SK-N-SH (cell line): Measurements from ENCODE around the gene ACYP2. TPM values are rescaled to one million over a fixed set of nuclear protein-coding genes. Genes with fewer than 3 reads are reported as not detected.

Experiments used
- CTCF ChIA-PET: fragments of 300-600, 350-600 bp; formaldehyde crosslinking; extraction: SDS; loops from one replicate; lab custom pipeline; 2021; lab: Yijun Ruan, JAX
- POLR2A ChIA-PET: fragments of 350-600 bp; sonication (Branson Sonifier 250); formaldehyde crosslinking; extraction: SDS; loops from one replicate; lab custom pipeline; 2020; ENCODE audit warnings: antibody characterized with exemption, inconsistent platforms; lab: Yijun Ruan, JAX
- DNase-seq: peaks from one replicate; pipeline ENCODE4 v3.0.0; 2012
- H2AFZ ChIP-seq: fragments of 200-600 bp; sonication (generic); 2 replicates; pipeline ENCODE4 v1.8.1; 2016; ENCODE audit warnings: antibody characterized with exemption, mild to moderate bottlenecking, low read depth
- H3F3A ChIP-seq: fragments of 200-600 bp; sonication (generic); replicated peaks from 2 replicates; pipeline ENCODE3; 2016; ENCODE audit warnings: antibody characterized with exemption, mild to moderate bottlenecking; ENCODE audit not compliant: insufficient read depth
- H3K27ac ChIP-seq, 2 experiments: fragments of 200-500 bp in 1 of 2; fragments of 200-600 bp in 1 of 2; sonication (Bioruptor generic) in 1 of 2; sonication (generic), shearing (Covaris generic) in 1 of 2; 2 replicates each; pipeline versions ENCODE4 v1.5.1 to v1.6.1; 2014 to 2016; ENCODE audit warnings: low read depth in 2 of 2, inconsistent platforms in 1 of 2, low read length in 1 of 2, mild to moderate bottlenecking in 1 of 2, mixed read lengths in 1 of 2
- H3K27me3 ChIP-seq: fragments of 200-600 bp; sonication (generic), shearing (Covaris generic); 2 replicates; pipeline ENCODE4 v1.6.1; 2016; ENCODE audit warnings: mixed run types; ENCODE audit not compliant: insufficient read depth
- H3K36me3 ChIP-seq, 2 experiments: fragments of 200-500 bp in 1 of 2; fragments of 200-600 bp in 1 of 2; sonication (Bioruptor generic) in 1 of 2; sonication (generic) in 1 of 2; replicated peaks in 1 of 2; 2 replicates each; pipeline versions ENCODE3 to v1.5.1; 2014 to 2016; ENCODE audit warnings: low read length in 1 of 2, mild to moderate bottlenecking in 1 of 2; ENCODE audit not compliant: insufficient read depth in 2 of 2, control insufficient read depth in 1 of 2
- H3K4me1 ChIP-seq, 2 experiments: fragments of 200-500 bp in 1 of 2; fragments of 200-600 bp in 1 of 2; sonication (Bioruptor generic) in 1 of 2; sonication (generic), shearing (Covaris generic) in 1 of 2; 2 replicates each; pipeline versions ENCODE4 v1.5.1 to v1.6.1; 2014 to 2016; ENCODE audit warnings: low read depth in 1 of 2, low read length in 1 of 2, mixed run types in 1 of 2; ENCODE audit not compliant: insufficient read depth in 2 of 2, control insufficient read depth in 1 of 2
- H3K4me2 ChIP-seq: fragments of 200-600 bp; sonication (generic), shearing (Covaris generic); 2 replicates; pipeline ENCODE4 v1.6.1; 2017; ENCODE audit warnings: mixed run types
- H3K4me3 ChIP-seq, 2 experiments: fragments of 200-500 bp in 1 of 2; fragments of 200-600 bp in 1 of 2; sonication (Bioruptor generic) in 1 of 2; sonication (generic), shearing (Covaris generic) in 1 of 2; 2 replicates each; pipeline versions ENCODE4 v1.5.1 to v1.8.1; 2014 to 2016; ENCODE audit warnings: low read depth in 2 of 2, inconsistent platforms in 1 of 2, low read length in 1 of 2, mild to moderate bottlenecking in 1 of 2, mixed read lengths in 1 of 2, moderate library complexity in 1 of 2
- H3K79me2 ChIP-seq: fragments of 200-600 bp; sonication (generic); 2 replicates; pipeline ENCODE4 v1.8.1; 2017; ENCODE audit warnings: mild to moderate bottlenecking; ENCODE audit not compliant: insufficient read depth
- H3K9ac ChIP-seq: fragments of 200-600 bp; sonication (generic); 2 replicates; pipeline ENCODE4 v1.6.1; 2017; ENCODE audit warnings: mixed run types
- H3K9me2 ChIP-seq: fragments of 200-600 bp; sonication (generic); 2 replicates; pipeline ENCODE4 v1.6.1; 2017; ENCODE audit warnings: mixed run types
- H3K9me3 ChIP-seq: fragments of 200-600 bp; sonication (generic); 2 replicates; pipeline ENCODE4 v1.6.1; 2017; ENCODE audit warnings: mixed run types, mild to moderate bottlenecking, moderate library complexity
- H4K20me1 ChIP-seq: fragments of 200-600 bp; sonication (generic); 2 replicates; pipeline ENCODE4 v1.6.1; 2017; ENCODE audit warnings: mild to moderate bottlenecking, mixed run types; ENCODE audit not compliant: insufficient read depth
- CTCF ChIP-seq: fragments of 200-600 bp; sonication (generic); IDR thresholded peaks from 2 replicates; pipeline ENCODE4 v1.6.1; 2017; ENCODE audit warnings: antibody characterized with exemption, mild to moderate bottlenecking, moderate library complexity
- EP300 ChIP-seq, 2 experiments: IDR thresholded peaks; 2 replicates each; pipeline versions ENCODE4 v1.4.0 to v1.6.1; 2012; ENCODE audit warnings: borderline replicate concordance in 1 of 2, low read depth in 1 of 2, low read length in 1 of 2
- EZH2phosphoT487 ChIP-seq: fragments of 200-600 bp; sonication (generic); IDR thresholded peaks from 2 replicates; pipeline ENCODE4 v1.6.1; 2017; ENCODE audit warnings: low read depth, mixed run types, mild to moderate bottlenecking, antibody characterized with exemption, moderate library complexity, borderline replicate concordance
- FOXJ3 ChIP-seq: sonication (generic); formaldehyde crosslinking; IDR thresholded peaks from 2 replicates; pipeline ENCODE4 v1.5.1; 2020; ENCODE audit warnings: mild to moderate bottlenecking, missing genetic modification reagents
- GATA2 ChIP-seq: sonication (generic); formaldehyde crosslinking; IDR thresholded peaks from 2 replicates; pipeline ENCODE4 v1.5.0; 2020; ENCODE audit warnings: mild to moderate bottlenecking, missing genetic modification reagents
- JUND ChIP-seq: IDR thresholded peaks from 2 replicates; pipeline ENCODE4 v1.4.0; 2012
- MEF2A ChIP-seq: IDR thresholded peaks from 2 replicates; pipeline ENCODE4 v1.4.0; 2012; ENCODE audit warnings: low read depth, borderline replicate concordance
- PBX3 ChIP-seq: IDR thresholded peaks from 2 replicates; pipeline ENCODE4; 2012
- RAD21 ChIP-seq: IDR thresholded peaks from 2 replicates; pipeline ENCODE4 v1.6.1; 2012; ENCODE audit warnings: mild to moderate bottlenecking, low read length
- RFX5 ChIP-seq: IDR thresholded peaks from 2 replicates; pipeline ENCODE4 v1.6.1; 2012; ENCODE audit warnings: mild to moderate bottlenecking, improper control_type of control experiment, low read length
- SIN3A ChIP-seq: IDR thresholded peaks from 2 replicates; pipeline ENCODE4 v1.6.1; 2012; ENCODE audit warnings: low read depth, mild to moderate bottlenecking, low read length, moderate library complexity, borderline replicate concordance
- SMC3 ChIP-seq: IDR thresholded peaks from 2 replicates; pipeline ENCODE4 v1.6.1; 2012; ENCODE audit warnings: low read depth, low read length, improper control_type of control experiment
- YY1 ChIP-seq: IDR thresholded peaks from 2 replicates; pipeline ENCODE4 v1.4.0; 2012; ENCODE audit warnings: low read depth, mild to moderate bottlenecking
- ZBTB33 ChIP-seq: IDR thresholded peaks from 2 replicates; pipeline ENCODE4 v1.4.0; 2012; ENCODE audit warnings: low read depth, borderline replicate concordance
- WGBS: methylation state at CpG from one replicate; pipeline ENCODE4 v1.1.6; 2017; ENCODE audit warnings: low lambda C conversion rate; 5-methylcytosine and 5-hydroxymethylcytosine counted together
- polyA plus RNA-seq, 3 experiments: library from polyadenylated mRNA; depleted of rRNA; stranded (reverse); fragments of >200 nt; gene quantifications; 2 replicates each; pipeline ENCODE4 v1.2.3, GENCODE V29; 2012
- TF ChIP-seq, protein P1 (sequence below): fragments of 150-350 bp; IDR thresholded peaks from 2 replicates; pipeline ENCODE4 v1.6.1; 2016; ENCODE audit warnings: mild to moderate bottlenecking, low read depth, low read length
- TF ChIP-seq, protein P2 (sequence below): fragments of 150-350 bp; IDR thresholded peaks from 2 replicates; pipeline ENCODE4 v1.6.1; 2017; ENCODE audit warnings: antibody characterized with exemption, low read length, low read depth, borderline replicate concordance
- TF ChIP-seq, protein P3 (sequence below): IDR thresholded peaks from 2 replicates; pipeline ENCODE4 v1.6.1; 2012; ENCODE audit warnings: mild to moderate bottlenecking, low read depth, low read length, moderate library complexity

The ACYP2 gene
- polyA plus RNA-seq, 1 of the 3 experiments (the other 2 are of a cell fraction), result 8.8 TPM

- H3K9me2 ChIP-seq, result no peaks in the 10 kb centered on the region
- no peak overlapping the region for H2AFZ ChIP-seq
- no peak overlapping the region for H3K4me2 ChIP-seq
- H3K9ac ChIP-seq, result no peak overlapping the region
- TF ChIP-seq, protein P1, sequence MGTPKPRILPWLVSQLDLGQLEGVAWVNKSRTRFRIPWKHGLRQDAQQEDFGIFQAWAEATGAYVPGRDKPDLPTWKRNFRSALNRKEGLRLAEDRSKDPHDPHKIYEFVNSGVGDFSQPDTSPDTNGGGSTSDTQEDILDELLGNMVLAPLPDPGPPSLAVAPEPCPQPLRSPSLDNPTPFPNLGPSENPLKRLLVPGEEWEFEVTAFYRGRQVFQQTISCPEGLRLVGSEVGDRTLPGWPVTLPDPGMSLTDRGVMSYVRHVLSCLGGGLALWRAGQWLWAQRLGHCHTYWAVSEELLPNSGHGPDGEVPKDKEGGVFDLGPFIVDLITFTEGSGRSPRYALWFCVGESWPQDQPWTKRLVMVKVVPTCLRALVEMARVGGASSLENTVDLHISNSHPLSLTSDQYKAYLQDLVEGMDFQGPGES, result no peak
- no peak for TF ChIP-seq SMC3
- TF ChIP-seq ZBTB33, result no peak
- TF ChIP-seq FOXJ3, result no peak
- TF ChIP-seq SIN3A, result no peak
- no peak for TF ChIP-seq EZH2phosphoT487
- no peak for TF ChIP-seq RFX5
- no peak for TF ChIP-seq CTCF
- TF ChIP-seq EP300 (IDR thresholded peaks at IDR 0.05; ENCODE audit: borderline replicate concordance in 1 of 2, low read depth in 1 of 2, low read length in 1 of 2), result no peak
- TF ChIP-seq, protein P2, sequence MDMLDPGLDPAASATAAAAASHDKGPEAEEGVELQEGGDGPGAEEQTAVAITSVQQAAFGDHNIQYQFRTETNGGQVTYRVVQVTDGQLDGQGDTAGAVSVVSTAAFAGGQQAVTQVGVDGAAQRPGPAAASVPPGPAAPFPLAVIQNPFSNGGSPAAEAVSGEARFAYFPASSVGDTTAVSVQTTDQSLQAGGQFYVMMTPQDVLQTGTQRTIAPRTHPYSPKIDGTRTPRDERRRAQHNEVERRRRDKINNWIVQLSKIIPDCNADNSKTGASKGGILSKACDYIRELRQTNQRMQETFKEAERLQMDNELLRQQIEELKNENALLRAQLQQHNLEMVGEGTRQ, result no peak
- no peak for TF ChIP-seq JUND
- TF ChIP-seq GATA2 (CRISPR knock-in tag), result no peak
- TF ChIP-seq, protein P3, sequence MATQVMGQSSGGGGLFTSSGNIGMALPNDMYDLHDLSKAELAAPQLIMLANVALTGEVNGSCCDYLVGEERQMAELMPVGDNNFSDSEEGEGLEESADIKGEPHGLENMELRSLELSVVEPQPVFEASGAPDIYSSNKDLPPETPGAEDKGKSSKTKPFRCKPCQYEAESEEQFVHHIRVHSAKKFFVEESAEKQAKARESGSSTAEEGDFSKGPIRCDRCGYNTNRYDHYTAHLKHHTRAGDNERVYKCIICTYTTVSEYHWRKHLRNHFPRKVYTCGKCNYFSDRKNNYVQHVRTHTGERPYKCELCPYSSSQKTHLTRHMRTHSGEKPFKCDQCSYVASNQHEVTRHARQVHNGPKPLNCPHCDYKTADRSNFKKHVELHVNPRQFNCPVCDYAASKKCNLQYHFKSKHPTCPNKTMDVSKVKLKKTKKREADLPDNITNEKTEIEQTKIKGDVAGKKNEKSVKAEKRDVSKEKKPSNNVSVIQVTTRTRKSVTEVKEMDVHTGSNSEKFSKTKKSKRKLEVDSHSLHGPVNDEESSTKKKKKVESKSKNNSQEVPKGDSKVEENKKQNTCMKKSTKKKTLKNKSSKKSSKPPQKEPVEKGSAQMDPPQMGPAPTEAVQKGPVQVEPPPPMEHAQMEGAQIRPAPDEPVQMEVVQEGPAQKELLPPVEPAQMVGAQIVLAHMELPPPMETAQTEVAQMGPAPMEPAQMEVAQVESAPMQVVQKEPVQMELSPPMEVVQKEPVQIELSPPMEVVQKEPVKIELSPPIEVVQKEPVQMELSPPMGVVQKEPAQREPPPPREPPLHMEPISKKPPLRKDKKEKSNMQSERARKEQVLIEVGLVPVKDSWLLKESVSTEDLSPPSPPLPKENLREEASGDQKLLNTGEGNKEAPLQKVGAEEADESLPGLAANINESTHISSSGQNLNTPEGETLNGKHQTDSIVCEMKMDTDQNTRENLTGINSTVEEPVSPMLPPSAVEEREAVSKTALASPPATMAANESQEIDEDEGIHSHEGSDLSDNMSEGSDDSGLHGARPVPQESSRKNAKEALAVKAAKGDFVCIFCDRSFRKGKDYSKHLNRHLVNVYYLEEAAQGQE, result no peak
- TF ChIP-seq RAD21, result no peak
- TF ChIP-seq MEF2A, result no peak
- no peak for TF ChIP-seq PBX3
- no peak for TF ChIP-seq YY1
- ChIA-PET CTCF (interaction anchor here (0.7 kb wide), 1 partner anchor 69 kb away, joined by 3 read pairs; no protein-coding TSS in a partner anchor), POLR2A (no interaction called here)
- WGBS, result 57% methylated on average over 2 of the region's 2 CpGs
- no peak overlapping the region for H3K27ac ChIP-seq
- no peaks in the 10 kb centered on the region for H3K36me3 ChIP-seq
- H3K79me2 ChIP-seq, result no peaks in the 10 kb centered on the region
- no peaks in the 10 kb centered on the region for H3K27me3 ChIP-seq
- H3K4me3 ChIP-seq, result no peak overlapping the region
- H3K9me3 ChIP-seq, result peaks cover 4% of the 10 kb centered on the region; the same call in 1 of the 2 replicates
- H4K20me1 ChIP-seq, result no peaks in the 10 kb centered on the region
- no peaks in the 10 kb centered on the region; a peak in 1 of 4 replicates for H3K4me1 ChIP-seq
- H3F3A ChIP-seq, result no peaks in the 10 kb centered on the region
- DNase-seq, result no peak
Observed at GRCh38 chr2:54310961-54311360, 195.5 kb downstream of the ACYP2 start.
